Left lung (tissue), 10 donors: ENCODE measurements around the gene SEC24A. TPM values are rescaled to one million over a fixed set of nuclear protein-coding genes. Genes with fewer than 3 reads are reported as not detected.
A peak's percentile ranks its signal among the peaks of the same experiment; 100 is the strongest.

Experiments
- ATAC-seq: fragments of 200-7000 bp; cut with Tn5 transposase; one replicate; pipeline ENCODE4 v1.9.1; 2020; ENCODE audit warnings: moderate library complexity
- DNase-seq, 4 donors: peaks; one replicate each; pipeline ENCODE4 v3.0.0-alpha.2; 2013 to 2020
- H3K27ac ChIP-seq, 2 donors: fragments of 200-600 bp; sonication (generic) in 1 of 2; one replicate each; pipeline versions ENCODE4 v1.5.0 to v1.8.0; 2020 to 2021
- H3K27me3 ChIP-seq, 2 donors: fragments of 200-600 bp; sonication (generic) in 1 of 2; one replicate each; pipeline versions ENCODE4 v1.5.0 to v1.8.0; 2020 to 2021
- H3K36me3 ChIP-seq, 2 donors: fragments of 200-600 bp; sonication (generic) in 1 of 2; one replicate each; pipeline versions ENCODE4 v1.5.0 to v1.8.0; 2020 to 2021
- H3K4me1 ChIP-seq, 2 donors: fragments of 200-600 bp; one replicate each; pipeline ENCODE4 v1.8.0; 2021
- H3K4me3 ChIP-seq, 2 donors: fragments of 200-600 bp; sonication (generic) in 1 of 2; one replicate each; pipeline versions ENCODE4 v1.5.0 to v1.8.0; 2020 to 2021; ENCODE audit warnings: mild to moderate bottlenecking in 1 of 2
- H3K9me3 ChIP-seq, 2 donors: fragments of 200-600 bp; sonication (generic) in 1 of 2; one replicate each; pipeline versions ENCODE4 v1.5.0 to v1.8.0; 2020 to 2021
- intact Hi-C, 2 donors: fragments of 100-400 bp; cut with DNase I; formaldehyde crosslinking; loops; one replicate each; pipeline versions ENCODE4 v1.11.2 to v1.14.2; 2022
- polyA plus RNA-seq, 6 donors: library from polyadenylated mRNA; unstranded; fragments of 120-200 nt; gene quantifications; one replicate each; pipeline ENCODE4 v1.2.1, GENCODE V29; 2013; ENCODE audit not compliant: insufficient read length in 6 of 6
- total RNA-seq, 2 donors: library from RNA; stranded (reverse); fragmentation: NEBNext Ultra II Directional; extraction: Animal tissue kit (Norgen Biotek cat#: 25700); gene quantifications; one replicate each; pipeline ENCODE4 v1.2.1, GENCODE V29; 2021
- TF ChIP-seq, protein P1 (sequence below), 2 donors: fragments of 200-600 bp; sonication (generic) in 1 of 2; IDR thresholded peaks; one replicate each; pipeline versions ENCODE4 v1.5.0 to v1.8.0; 2021; ENCODE audit warnings: antibody characterized with exemption in 2 of 2
- donor health status: DM: no; HTN: yes; CAD: no.
- donor health status: DM: no; HTN: no; CAD: no.

Gene SEC24A
- total and polyA plus RNA-seq, 8 donors: 17.5 to 26.9 (median 22.2) TPM

DNA sequence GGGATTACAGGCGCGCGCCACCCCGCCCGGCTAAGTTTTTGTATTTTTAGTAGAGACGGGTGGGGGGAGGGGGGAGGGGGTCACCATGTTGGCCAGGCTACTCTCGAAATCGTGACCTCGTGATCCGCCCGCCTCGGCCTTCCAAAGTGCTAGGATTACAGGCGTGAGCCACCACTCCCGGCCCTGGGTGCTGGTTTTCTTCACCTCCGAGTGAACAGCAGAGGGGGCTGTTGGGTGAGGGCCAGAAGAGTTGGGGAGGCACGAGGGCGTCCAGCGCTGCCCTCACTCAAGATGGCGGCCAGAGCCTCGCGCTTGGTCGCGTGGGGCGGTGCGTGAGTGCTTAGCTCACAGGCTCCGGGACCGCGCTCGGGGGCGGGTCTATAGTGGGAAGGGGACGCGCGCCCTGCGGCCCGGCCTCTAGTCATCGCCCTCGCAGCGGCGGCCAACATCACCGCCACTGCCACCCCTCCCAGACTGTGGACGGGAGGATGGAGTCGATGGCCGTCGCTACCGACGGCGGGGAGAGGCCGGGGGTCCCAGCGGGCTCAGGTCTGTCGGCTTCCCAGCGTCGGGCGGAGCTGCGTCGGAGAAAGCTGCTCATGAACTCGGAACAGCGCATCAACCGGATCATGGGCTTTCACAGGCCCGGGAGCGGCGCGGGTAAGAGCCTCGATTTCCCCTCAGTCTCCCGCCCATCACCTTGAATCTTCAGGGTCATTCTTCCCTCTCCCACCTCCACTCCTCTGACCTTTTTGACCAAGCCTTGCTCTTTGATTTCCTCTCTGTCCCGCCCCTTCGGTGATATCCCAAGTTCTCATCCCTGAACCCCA is 89.8 kb downstream of the SEC24A start, which contains the start of gene CAMLG:
CAMLG (plus strand) TSS at position 416 of the 830 bp plus-strand sequence; CDS start at position 489, 73 bp downstream.
- ATAC-seq (peak; percentile 98), DNase-seq (peak; percentile 99 to 100 (median 99))
- H3K9me3 ChIP-seq: no peaks in the 10 kb centered on the region
- peak within 1 kb of the TSS; percentile 91 to 92 for H3K27ac ChIP-seq
- H3K4me1 ChIP-seq: peaks cover 5 to 28% of the 10 kb centered on the region in 2 donors
- H3K36me3 ChIP-seq: peaks cover 0 to 8% of the 10 kb centered on the region in 2 donors
- intact Hi-C loops: no loop called here
- peak within 1 kb of the TSS; percentile 87 to 93 for H3K4me3 ChIP-seq
- TF ChIP-seq, protein P1, sequence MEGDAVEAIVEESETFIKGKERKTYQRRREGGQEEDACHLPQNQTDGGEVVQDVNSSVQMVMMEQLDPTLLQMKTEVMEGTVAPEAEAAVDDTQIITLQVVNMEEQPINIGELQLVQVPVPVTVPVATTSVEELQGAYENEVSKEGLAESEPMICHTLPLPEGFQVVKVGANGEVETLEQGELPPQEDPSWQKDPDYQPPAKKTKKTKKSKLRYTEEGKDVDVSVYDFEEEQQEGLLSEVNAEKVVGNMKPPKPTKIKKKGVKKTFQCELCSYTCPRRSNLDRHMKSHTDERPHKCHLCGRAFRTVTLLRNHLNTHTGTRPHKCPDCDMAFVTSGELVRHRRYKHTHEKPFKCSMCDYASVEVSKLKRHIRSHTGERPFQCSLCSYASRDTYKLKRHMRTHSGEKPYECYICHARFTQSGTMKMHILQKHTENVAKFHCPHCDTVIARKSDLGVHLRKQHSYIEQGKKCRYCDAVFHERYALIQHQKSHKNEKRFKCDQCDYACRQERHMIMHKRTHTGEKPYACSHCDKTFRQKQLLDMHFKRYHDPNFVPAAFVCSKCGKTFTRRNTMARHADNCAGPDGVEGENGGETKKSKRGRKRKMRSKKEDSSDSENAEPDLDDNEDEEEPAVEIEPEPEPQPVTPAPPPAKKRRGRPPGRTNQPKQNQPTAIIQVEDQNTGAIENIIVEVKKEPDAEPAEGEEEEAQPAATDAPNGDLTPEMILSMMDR (IDR thresholded peaks at IDR 0.05): peak; percentile 30 to 70
- H3K27me3 ChIP-seq: no peaks in the 10 kb centered on the region

DNA sequence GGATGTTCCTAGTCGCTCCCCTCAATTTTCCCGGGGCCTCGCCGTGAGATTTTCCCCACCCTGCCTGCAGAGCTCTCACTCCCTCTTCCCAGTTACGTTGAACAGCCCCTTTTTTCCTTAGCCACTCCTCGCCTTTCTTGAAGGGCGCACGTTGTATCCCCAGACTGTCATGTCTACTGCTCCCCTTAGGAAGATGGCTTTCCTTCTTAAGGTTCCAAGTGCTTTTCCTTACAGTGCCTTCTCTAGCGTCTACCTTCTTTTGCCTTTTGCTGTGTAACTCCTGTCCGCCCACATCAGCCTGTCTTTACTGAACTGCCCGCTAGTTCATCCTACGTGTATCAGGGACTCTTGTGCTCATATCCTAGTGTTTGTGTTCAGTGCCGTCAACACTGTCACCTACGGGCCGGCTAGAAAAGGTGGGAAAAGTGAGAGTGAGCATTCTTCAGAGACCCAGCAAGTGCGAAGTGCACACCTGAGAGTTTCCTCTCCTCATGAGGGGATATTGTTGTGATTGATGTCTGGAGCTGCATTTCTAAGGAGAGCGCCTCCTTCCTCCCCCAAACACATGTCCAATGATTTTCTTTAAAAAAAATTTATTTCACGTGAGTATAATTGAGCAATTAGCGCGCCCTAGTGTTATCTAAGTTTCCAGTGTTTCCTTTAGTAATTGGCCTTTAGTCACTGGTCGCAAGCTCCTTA is 90.5 kb downstream of the SEC24A start:
- Histone ChIP-seq H3K4me1 (peaks cover 5 to 28% of the 10 kb centered on the region in 2 donors), H3K27ac (peak overlapping the region; percentile 91 to 92), H3K36me3 (peaks cover 0 to 13% of the 10 kb centered on the region in 2 donors), H3K27me3 (no peaks in the 10 kb centered on the region), H3K9me3 (no peaks in the 10 kb centered on the region), H3K4me3 (peak overlapping the region; percentile 87 to 93)
- intact Hi-C loops: no loop called here
- DNase-seq: peak in 2 of 4 donors; percentile 32 to 48
- ATAC-seq: peak; percentile 38
- TF ChIP-seq, protein P1 (IDR thresholded peaks at IDR 0.05): no peak

DNA sequence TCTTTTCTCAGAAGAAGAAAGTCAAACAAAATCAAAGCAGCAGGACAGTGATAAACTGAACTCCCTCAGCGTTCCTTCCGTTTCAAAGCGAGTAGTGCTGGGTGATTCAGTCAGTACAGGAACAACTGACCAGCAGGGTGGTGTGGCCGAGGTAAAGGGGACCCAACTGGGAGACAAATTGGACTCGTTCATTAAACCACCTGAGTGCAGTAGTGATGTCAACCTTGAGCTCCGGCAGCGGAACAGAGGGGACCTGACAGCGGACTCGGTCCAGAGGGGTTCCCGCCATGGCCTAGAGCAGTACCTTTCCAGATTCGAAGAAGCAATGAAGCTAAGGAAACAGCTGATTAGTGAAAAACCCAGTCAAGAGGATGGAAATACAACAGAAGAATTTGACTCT is 92.5 kb downstream of the SEC24A start:
- H3K4me1 ChIP-seq: peaks cover 5 to 25% of the 10 kb centered on the region in 2 donors
- H3K27me3 ChIP-seq: no peaks in the 10 kb centered on the region
- DNase-seq (no peak), ATAC-seq (no peak)
- TF ChIP-seq, protein P1 (IDR thresholded peaks at IDR 0.05): no peak
- H3K9me3 ChIP-seq: no peaks in the 10 kb centered on the region
- H3K4me3 ChIP-seq: no peak overlapping the region
- peaks cover 0 to 19% of the 10 kb centered on the region in 2 donors for H3K36me3 ChIP-seq
- intact Hi-C loops: no loop called here
- H3K27ac ChIP-seq: no peak overlapping the region

DNA sequence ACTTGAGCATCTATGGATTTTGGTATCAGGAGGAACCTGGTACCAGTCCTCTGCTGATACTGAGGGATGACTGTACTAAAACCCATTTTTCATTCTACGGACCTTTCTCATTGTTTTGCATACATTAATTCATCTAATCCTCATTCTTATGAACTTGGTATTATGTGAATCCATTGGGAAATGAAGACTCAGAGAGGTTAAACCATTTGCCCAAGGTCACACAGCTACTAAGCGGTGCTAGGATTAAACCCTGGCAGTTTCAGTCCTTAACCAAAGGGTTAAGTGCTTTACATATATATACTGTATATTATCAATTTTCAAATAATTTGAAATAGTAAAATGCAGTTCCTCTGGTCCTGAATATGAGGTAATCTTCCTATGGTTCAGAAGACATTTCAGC is 93.5 kb downstream of the SEC24A start:
- DNase-seq (no peak), ATAC-seq (no peak)
- H3K27ac ChIP-seq: no peak overlapping the region
- TF ChIP-seq, protein P1 (IDR thresholded peaks at IDR 0.05): no peak
- H3K36me3 ChIP-seq: peaks cover 0 to 19% of the 10 kb centered on the region in 2 donors
- H3K27me3 ChIP-seq: no peaks in the 10 kb centered on the region
- H3K9me3 ChIP-seq: no peaks in the 10 kb centered on the region
- intact Hi-C loops: no loop called here
- H3K4me1 ChIP-seq: peaks cover 5 to 20% of the 10 kb centered on the region in 2 donors
- no peak overlapping the region for H3K4me3 ChIP-seq

DNA sequence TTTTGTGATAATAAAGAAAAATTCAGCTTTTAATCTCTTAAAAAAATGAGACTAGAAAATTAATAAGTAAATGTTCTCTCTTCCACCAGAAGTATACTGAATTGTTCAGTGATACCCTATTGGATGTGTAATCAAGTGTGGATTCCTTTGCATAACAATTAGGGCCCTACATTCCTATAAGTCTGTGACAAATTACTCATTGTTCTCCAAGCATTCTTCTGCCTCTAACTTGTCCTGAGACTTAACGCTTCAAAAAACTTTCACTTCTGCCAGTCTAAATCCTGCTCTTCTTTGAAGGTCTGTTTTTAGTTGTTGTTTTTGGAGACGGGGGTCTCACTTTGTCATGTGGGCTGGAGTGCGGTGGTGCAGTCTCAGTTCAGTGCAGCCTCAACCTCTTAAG is 100.8 kb downstream of the SEC24A start:
- intact Hi-C loops: no loop called here
- Histone ChIP-seq H3K4me3 (no peak overlapping the region), H3K27ac (no peak overlapping the region), H3K9me3 (no peaks in the 10 kb centered on the region), H3K4me1 (no peaks in the 10 kb centered on the region), H3K27me3 (no peaks in the 10 kb centered on the region), H3K36me3 (peaks cover 0 to 26% of the 10 kb centered on the region in 2 donors)
- no peak for DNase-seq
- TF ChIP-seq, protein P1 (IDR thresholded peaks at IDR 0.05): no peak
- no peak for ATAC-seq
